HG03354 (cell line): ENCODE results near the gene BHLHE40.
A peak's percentile ranks its signal among the peaks of the same experiment; 100 is the strongest.

ENCODE experiments used
- ATAC-seq: cut with Tn5 transposase; IDR thresholded peaks from one replicate; pipeline ENCODE4 v1.9.1; 2021; ENCODE audit warnings: mild to moderate bottlenecking; ENCODE audit not compliant: unreplicated experiment, poor library complexity, severe bottlenecking

Gene BHLHE40

GRCh38 chr3:4981665-4982494 lies 2.6 kb downstream of the BHLHE40 start:
- ATAC-seq = no peak

- no peak for ATAC-seq
Observed at GRCh38 chr3:4982773-4983738, 3.8 kb downstream of the BHLHE40 start.

GRCh38 chr3:4983739-4984510 lies 4.7 kb downstream of the BHLHE40 start:
- peak; percentile 60 for ATAC-seq

- no peak for ATAC-seq
Observed at GRCh38 chr3:4984511-4984864, 5.3 kb downstream of the BHLHE40 start.

- no peak for ATAC-seq
Observed at GRCh38 chr3:4985330-4986174, 6.3 kb downstream of the BHLHE40 start.

- peak; percentile 30 for ATAC-seq
Observed at GRCh38 chr3:4986175-4986781, 7.0 kb downstream of the BHLHE40 start.

- ATAC-seq = peak; percentile 64
Observed at GRCh38 chr3:4986782-4987537, 7.7 kb downstream of the BHLHE40 start.

GRCh38 chr3:4987538-4988296 lies 8.5 kb downstream of the BHLHE40 start:
- no peak for ATAC-seq

GRCh38 chr3:4988983-4989834 lies 10.0 kb downstream of the BHLHE40 start:
- ATAC-seq = no peak

GRCh38 chr3:4990069-4990468 lies 10.8 kb downstream of the BHLHE40 start:
- no peak for ATAC-seq

- no peak for ATAC-seq
Observed at GRCh38 chr3:4992118-4992517, 12.9 kb downstream of the BHLHE40 start.

- ATAC-seq = no peak
Observed at GRCh38 chr3:4993276-4994143, 14.3 kb downstream of the BHLHE40 start.

- ATAC-seq = no peak
Observed at GRCh38 chr3:4994144-4994730, 15.0 kb downstream of the BHLHE40 start.

GRCh38 chr3:4994823-4995499 lies 15.7 kb downstream of the BHLHE40 start:
- ATAC-seq = peak; percentile 47
